Uterus (tissue), 4 donors: ENCODE data around the gene ADD3. TPM values are rescaled to one million over a fixed set of nuclear protein-coding genes. Genes with fewer than 3 reads are reported as not detected.

ENCODE experiments used
- DNase-seq, 2 donors: peaks; one replicate each; pipeline ENCODE4 v3.0.0-alpha.2; 2019 to 2020
- H3K27ac ChIP-seq, 2 donors: fragments of 200-600 bp; sonication (generic); 1 replicate in 1 of 2; 2 replicates in 1 of 2; pipeline ENCODE4 v1.5.1; 2016 to 2018
- H3K27me3 ChIP-seq, 2 donors: fragments of 200-600 bp; sonication (generic); one replicate each; pipeline ENCODE4 v1.5.1; 2018 to 2019; ENCODE audit warnings: control low read depth in 1 of 2
- H3K36me3 ChIP-seq, 2 donors: fragments of 200-600 bp; sonication (generic); one replicate each; pipeline ENCODE4 v1.5.1; 2019; ENCODE audit warnings: control low read depth in 1 of 2
- H3K4me1 ChIP-seq, 2 donors: fragments of 200-600 bp; sonication (generic); one replicate each; pipeline ENCODE4 v1.5.1; 2018 to 2019; ENCODE audit warnings: control low read depth in 1 of 2
- H3K4me3 ChIP-seq, 2 donors: fragments of 200-600 bp; sonication (generic); 1 replicate in 1 of 2; 2 replicates in 1 of 2; pipeline ENCODE4 v1.5.1; 2018 to 2019; ENCODE audit warnings: mild to moderate bottlenecking in 1 of 2
- H3K9me3 ChIP-seq, 2 donors: fragments of 200-600 bp; sonication (generic); one replicate each; pipeline ENCODE4 v1.5.1; 2019; ENCODE audit warnings: control low read depth in 1 of 2
- POLR2A ChIP-seq, 2 donors: fragments of 450-650 bp; IDR thresholded peaks; one replicate each; pipeline ENCODE4 v1.6.1; 2016; ENCODE audit warnings: antibody characterized with exemption in 2 of 2, mild to moderate bottlenecking in 1 of 2, moderate library complexity in 1 of 2
- intact Hi-C: fragments of 100-400 bp; cut with DNase I; formaldehyde crosslinking; loops from one replicate; pipeline ENCODE4 v1.15.1; 2023; ENCODE audit warnings: low total_unique reads
- total RNA-seq, 4 donors: library from RNA; depleted of rRNA in 3 of 4; stranded (reverse); fragments of >200 nt in 3 of 4; gene quantifications; one replicate each; pipeline versions ENCODE4 v1.1.0 to v1.2.4, GENCODE V29; 2014 to 2023
- TF ChIP-seq, protein P1 (sequence below), 4 experiments: fragments of 200-600 bp in 2 of 4; fragments of 450-650 bp in 2 of 4; sonication (generic) in 2 of 4; IDR thresholded peaks; one replicate each; pipeline ENCODE4 v1.5.1; 2016 to 2019; ENCODE audit warnings: antibody characterized with exemption in 4 of 4, mild to moderate bottlenecking in 2 of 4, moderate library complexity in 1 of 4
- donor health status: DM: yes; HTN: yes; CAD: no.

Gene ADD3
- total RNA-seq, 4 donors from 2014 or later: 55.0 to 935 (median 92.6) TPM

DNA sequence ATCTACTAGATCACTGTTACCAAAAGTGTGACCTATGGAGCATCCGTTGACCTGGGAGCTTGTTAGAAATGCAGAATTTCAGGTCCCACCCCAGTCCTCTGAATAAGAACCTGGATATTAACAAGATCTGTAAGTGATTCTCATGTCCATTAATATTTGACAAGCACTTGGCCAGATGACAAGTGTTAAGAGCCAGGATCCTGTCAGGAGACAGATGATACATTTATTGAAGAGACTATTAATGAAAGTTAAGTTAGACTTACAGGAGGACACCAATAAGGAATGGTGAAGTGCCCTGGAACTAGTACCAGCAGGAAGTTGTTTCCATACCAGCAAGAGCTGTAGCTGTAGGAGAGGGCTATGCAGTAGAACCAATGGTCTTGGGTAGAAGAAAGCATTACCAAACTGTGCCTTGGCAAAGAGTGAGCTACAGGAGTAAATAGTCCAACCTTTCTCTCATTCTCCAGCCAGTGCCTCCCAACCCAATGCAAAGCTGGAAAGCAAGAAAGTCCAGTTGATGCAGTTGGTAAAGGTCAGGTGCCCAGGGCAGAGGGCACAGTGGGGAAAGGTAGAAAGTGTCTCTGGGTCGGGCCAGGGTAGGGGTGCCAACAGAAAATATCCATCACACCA, 35.3 kb upstream of the ADD3 start:
- no peak for DNase-seq
- H3K27ac ChIP-seq: no peak overlapping the region
- intact Hi-C loops: no loop called here
- H3K27me3 ChIP-seq: no peaks in the 10 kb centered on the region
- no peaks in the 10 kb centered on the region for H3K9me3 ChIP-seq
- no peak for TF ChIP-seq POLR2A (IDR thresholded peaks at IDR 0.05)
- TF ChIP-seq, protein P1, sequence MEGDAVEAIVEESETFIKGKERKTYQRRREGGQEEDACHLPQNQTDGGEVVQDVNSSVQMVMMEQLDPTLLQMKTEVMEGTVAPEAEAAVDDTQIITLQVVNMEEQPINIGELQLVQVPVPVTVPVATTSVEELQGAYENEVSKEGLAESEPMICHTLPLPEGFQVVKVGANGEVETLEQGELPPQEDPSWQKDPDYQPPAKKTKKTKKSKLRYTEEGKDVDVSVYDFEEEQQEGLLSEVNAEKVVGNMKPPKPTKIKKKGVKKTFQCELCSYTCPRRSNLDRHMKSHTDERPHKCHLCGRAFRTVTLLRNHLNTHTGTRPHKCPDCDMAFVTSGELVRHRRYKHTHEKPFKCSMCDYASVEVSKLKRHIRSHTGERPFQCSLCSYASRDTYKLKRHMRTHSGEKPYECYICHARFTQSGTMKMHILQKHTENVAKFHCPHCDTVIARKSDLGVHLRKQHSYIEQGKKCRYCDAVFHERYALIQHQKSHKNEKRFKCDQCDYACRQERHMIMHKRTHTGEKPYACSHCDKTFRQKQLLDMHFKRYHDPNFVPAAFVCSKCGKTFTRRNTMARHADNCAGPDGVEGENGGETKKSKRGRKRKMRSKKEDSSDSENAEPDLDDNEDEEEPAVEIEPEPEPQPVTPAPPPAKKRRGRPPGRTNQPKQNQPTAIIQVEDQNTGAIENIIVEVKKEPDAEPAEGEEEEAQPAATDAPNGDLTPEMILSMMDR (IDR thresholded peaks at IDR 0.05): no peak
- H3K4me3 ChIP-seq: no peak overlapping the region
- H3K36me3 ChIP-seq: no peaks in the 10 kb centered on the region
- H3K4me1 ChIP-seq: no peaks in the 10 kb centered on the region

DNA sequence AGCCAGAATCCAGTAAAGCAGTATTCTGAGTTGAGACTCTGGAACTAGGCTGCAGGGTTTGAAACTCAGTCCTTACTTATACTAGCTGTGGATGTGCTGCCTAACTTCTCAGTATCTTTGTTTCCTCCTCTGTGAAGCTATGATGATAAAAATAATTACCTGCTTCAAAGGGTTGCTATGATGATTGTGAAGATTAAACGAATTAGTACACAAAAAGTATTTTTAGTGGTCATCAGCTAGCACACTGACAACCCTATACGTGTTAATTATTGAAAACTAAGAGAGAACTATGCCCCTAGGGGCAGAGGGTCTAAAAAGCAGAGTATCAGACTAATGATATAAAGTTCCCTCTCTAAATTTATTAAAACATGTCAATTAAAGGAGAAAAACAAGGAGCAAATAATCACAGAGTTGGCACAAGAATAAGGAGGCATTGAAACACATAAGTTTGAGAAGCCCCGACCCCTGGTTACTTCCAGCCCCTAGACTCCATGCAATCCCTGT, 34.4 kb upstream of the ADD3 start:
- Histone ChIP-seq H3K4me1 (no peaks in the 10 kb centered on the region), H3K36me3 (no peaks in the 10 kb centered on the region), H3K9me3 (no peaks in the 10 kb centered on the region), H3K4me3 (no peak overlapping the region), H3K27ac (no peak overlapping the region), H3K27me3 (no peaks in the 10 kb centered on the region)
- DNase-seq: no peak
- intact Hi-C loops: no loop called here
- TF ChIP-seq, protein P1 (IDR thresholded peaks at IDR 0.05): no peak
- no peak for TF ChIP-seq POLR2A (IDR thresholded peaks at IDR 0.05)

DNA sequence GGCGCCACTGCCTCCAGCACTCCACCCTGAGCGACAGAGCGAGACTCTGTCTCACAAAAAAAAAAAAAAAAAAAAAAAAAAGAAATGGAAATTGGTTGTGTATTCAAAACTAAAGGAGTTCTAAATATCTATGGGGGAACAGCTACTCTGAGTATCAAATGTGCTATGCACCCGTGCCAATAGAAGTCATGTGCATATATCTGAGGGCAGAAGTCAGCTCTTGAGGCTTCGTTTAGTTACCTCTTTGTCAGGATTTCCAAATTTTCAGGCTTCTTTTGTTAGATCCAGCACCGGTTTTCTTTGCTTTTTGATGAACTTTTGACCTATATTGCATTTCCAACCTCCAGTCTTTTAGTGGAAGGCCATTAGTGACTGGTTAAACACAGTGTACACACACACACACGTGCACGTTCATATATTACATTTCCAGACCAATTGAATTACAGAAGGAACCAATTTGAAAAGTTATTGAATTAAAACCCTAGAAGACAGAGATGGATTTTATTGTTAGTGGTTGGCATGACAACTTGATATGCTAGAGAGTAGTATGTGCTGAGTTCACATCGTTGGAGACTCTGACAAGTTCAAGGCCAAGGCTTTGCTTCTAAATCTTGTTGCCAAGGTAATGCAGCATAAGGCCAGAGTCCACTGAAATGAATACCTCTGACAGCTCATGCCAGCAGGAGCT, 33.1 kb upstream of the ADD3 start:
- H3K4me3 ChIP-seq: no peak overlapping the region
- intact Hi-C loops: no loop called here
- H3K27ac ChIP-seq: no peak overlapping the region
- TF ChIP-seq, protein P1 (IDR thresholded peaks at IDR 0.05): no peak
- TF ChIP-seq POLR2A (IDR thresholded peaks at IDR 0.05): no peak
- H3K9me3 ChIP-seq: no peaks in the 10 kb centered on the region
- no peak for DNase-seq
- no peaks in the 10 kb centered on the region for H3K36me3 ChIP-seq
- no peaks in the 10 kb centered on the region for H3K27me3 ChIP-seq
- no peaks in the 10 kb centered on the region for H3K4me1 ChIP-seq

DNA sequence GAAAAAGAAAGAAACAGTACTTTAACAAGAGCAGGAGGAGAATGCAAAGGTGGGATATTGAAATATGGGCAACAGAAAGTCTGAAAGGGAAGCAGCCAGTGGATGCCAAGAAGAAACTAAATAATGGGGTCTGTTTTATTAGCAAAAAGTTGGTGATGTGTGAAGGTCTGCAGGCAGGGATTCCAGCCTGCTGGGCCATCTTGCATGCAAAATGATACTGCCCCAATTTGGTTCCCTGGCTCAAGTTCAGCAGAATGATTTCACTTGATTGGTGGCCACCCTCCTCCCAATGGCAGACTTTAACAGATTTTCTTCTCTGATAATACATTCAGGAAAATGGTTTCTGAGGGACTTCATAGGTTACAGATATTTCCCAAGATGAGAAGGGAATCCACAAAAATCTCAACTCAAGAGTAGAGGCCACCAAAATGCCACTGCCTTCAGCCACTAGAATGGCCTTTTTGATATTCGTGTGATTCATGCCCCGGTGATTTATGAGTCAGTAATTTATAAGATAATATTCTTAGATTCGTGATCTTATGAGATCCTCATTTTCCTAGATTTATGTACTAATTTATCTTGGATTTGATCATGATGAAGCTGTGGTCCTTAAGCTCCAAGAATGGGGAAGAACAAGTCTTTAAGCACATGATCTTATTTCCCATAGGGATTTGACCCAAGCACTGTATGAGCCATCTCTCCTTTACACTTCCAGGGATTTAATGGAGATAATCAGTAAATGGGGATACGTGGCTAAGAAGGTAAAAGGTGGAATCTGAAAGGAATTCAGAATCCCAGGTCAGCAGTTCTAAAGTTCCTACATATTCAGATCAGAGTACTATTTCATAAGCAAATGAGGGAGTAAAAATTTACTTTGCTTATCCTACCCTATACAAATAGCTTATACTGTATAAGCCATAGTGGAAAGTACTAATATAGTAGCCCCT, 32.3 kb upstream of the ADD3 start:
- Histone ChIP-seq H3K27me3 (no peaks in the 10 kb centered on the region), H3K9me3 (no peaks in the 10 kb centered on the region), H3K4me1 (no peaks in the 10 kb centered on the region), H3K4me3 (no peak overlapping the region), H3K27ac (no peak overlapping the region), H3K36me3 (no peaks in the 10 kb centered on the region)
- intact Hi-C loops: no loop called here
- no peak for DNase-seq
- TF ChIP-seq POLR2A (IDR thresholded peaks at IDR 0.05): no peak
- TF ChIP-seq, protein P1 (IDR thresholded peaks at IDR 0.05): no peak
